Measurements from ENCODE around the gene SERP2.

DNA sequence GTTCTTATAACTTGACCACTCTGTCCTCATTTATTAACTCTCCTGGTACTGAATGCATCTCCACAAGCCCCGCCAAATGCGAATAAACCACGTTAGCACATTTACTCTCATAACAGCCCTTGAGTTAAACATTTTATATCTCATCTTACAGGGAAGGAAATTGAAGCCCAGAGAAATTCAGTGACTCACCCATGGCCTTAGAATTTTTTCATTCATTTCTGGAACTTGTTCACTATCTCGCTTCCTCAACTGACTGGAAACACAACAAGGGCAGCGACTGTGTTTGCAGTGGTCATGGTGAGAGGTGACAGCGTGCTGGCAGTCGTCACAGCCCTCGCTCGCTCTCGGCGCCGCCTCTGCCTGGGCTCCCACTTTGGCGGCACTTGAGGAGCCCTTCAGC, 39.5 kb downstream of the SERP2 start:
- no peak for TF ChIP-seq ZNF146 (tag by site-specific recombination; IDR thresholded peaks at IDR 0.05)
- TF ChIP-seq BCL11B (tag by site-specific recombination; IDR thresholded peaks at IDR 0.05; ENCODE audit: low read depth) = no peak
- TF ChIP-seq HOXC10 (CRISPR knock-in tag; IDR thresholded peaks at IDR 0.05) = no peak
- no peak for TF ChIP-seq EGR2 (tag by site-specific recombination; IDR thresholded peaks at IDR 0.05; ENCODE audit: low read depth)

All from HEK293 (cell line).